Measurements from ENCODE around the gene GSTA2.

The GSTA2 gene

DNA sequence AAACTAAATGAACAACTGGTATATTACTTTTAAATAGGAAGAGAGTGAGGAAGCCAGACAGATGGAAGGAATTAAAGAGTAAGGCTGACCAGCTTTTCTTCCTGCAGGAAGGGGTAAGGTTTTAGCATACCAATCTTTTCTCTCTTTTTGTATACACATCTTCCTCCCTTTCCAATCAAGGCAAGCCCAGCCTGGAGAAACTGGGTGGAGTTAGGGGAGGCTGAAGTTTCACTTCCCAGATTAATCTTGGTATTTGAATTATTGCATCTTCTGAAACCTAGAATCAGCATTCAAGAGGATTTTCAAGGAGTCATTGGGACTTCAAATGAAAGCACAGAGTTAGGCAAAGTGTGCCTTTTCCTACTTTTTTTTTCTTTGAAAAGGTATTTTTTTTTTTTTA, 59.2 kb downstream of the GSTA2 start:
- DNase-seq: no peak
- in situ Hi-C loops (cut with HindIII; ENCODE audit: low pct_ligation_motif_present, low sequenced_read_pairs): no loop called here
- TF ChIP-seq, protein P1, sequence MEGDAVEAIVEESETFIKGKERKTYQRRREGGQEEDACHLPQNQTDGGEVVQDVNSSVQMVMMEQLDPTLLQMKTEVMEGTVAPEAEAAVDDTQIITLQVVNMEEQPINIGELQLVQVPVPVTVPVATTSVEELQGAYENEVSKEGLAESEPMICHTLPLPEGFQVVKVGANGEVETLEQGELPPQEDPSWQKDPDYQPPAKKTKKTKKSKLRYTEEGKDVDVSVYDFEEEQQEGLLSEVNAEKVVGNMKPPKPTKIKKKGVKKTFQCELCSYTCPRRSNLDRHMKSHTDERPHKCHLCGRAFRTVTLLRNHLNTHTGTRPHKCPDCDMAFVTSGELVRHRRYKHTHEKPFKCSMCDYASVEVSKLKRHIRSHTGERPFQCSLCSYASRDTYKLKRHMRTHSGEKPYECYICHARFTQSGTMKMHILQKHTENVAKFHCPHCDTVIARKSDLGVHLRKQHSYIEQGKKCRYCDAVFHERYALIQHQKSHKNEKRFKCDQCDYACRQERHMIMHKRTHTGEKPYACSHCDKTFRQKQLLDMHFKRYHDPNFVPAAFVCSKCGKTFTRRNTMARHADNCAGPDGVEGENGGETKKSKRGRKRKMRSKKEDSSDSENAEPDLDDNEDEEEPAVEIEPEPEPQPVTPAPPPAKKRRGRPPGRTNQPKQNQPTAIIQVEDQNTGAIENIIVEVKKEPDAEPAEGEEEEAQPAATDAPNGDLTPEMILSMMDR (IDR thresholded peaks at IDR 0.05; ENCODE audit: low read depth, low read length, missing control alignments): no peak
- Histone ChIP-seq H3K27me3 (replicated peaks) (peaks cover 2% of the 10 kb centered on the region), H3K4me3 (ENCODE audit: low read depth, low read length) (no peak overlapping the region), H3K36me3 (replicated peaks) (no peaks in the 10 kb centered on the region), H3K27ac (no peak overlapping the region)

Data from brain microvascular endothelial cell (primary cell).